ENCODE data around the gene LIN9. TPM values are rescaled to one million over a fixed set of nuclear protein-coding genes. Genes with fewer than 3 reads are reported as not detected.
"Not testable (repeated sequence)": the region's sequence is repeated elsewhere in the genome, so short reads cannot be mapped to it uniquely, and the experiment has no call there.

LIN9 gene
- total RNA-seq, 2 experiments from 2014 or later: 10.8 to 14.3 TPM

GRCh38 chr1:226277897-226278296 is 31.1 kb downstream of the LIN9 start:
- Mint-ChIP-seq H3K4me1 (no peaks in the 10 kb centered on the region), H3K27ac (no peak overlapping the region), H3K9me3 (ENCODE audit: low read depth) (no peaks in the 10 kb centered on the region), H3K4me3 (no peak overlapping the region), H3K36me3 (peaks cover 16% of the 10 kb centered on the region), H3K27me3 (no peaks in the 10 kb centered on the region)
- CTCF ChIA-PET: no interaction called here
- ATAC-seq: no peak
- DNase-seq: no peak

- ATAC-seq (no peak), DNase-seq (no peak)
- peaks cover 14% of the 10 kb centered on the region for H3K36me3 Mint-ChIP-seq
- no peak overlapping the region for H3K27ac Mint-ChIP-seq
- H3K9me3 Mint-ChIP-seq (ENCODE audit: low read depth): no peaks in the 10 kb centered on the region
- no peak overlapping the region for H3K4me3 Mint-ChIP-seq
- H3K27me3 Mint-ChIP-seq: no peaks in the 10 kb centered on the region
- CTCF ChIA-PET: no interaction called here
- H3K4me1 Mint-ChIP-seq: no peaks in the 10 kb centered on the region
Observed at GRCh38 chr1:226276987-226277386, 32.0 kb downstream of the LIN9 start.

DNA sequence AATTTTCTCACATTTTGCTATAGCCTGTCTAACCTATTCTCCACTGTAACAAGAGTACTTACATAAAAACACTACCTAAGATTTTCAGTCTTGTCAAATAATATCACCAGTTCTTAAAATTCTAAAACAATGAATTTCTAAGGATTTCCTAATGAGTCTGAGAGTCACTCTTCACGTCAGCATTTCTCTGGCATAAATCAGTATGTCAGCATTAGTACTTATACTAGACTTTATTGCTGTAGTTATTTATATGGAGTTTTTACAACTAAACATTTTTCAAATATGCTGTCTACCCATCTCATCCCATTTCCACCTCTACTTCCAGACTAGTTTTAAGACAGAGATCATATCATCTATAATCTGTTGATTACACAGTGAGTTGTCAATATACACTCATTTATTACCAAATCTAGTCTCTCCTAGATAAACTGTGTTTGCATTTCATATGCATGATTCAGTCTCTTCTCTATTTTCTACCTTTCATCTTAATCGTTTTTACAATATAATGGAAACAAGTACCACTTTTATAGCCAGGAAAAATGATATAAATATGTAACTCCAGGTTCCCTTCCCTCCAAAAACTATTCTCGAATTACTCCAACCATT is 32.8 kb downstream of the LIN9 start:
- ATAC-seq (no peak), DNase-seq (no peak)
- Mint-ChIP-seq H3K27me3 (no peaks in the 10 kb centered on the region), H3K4me1 (no peaks in the 10 kb centered on the region), H3K27ac (peak overlapping the region; percentile 20), H3K9me3 (ENCODE audit: low read depth) (no peaks in the 10 kb centered on the region), H3K4me3 (no peak overlapping the region), H3K36me3 (peaks cover 14% of the 10 kb centered on the region)
- CTCF ChIA-PET: no interaction called here

- DNase-seq (no peak), ATAC-seq (no peak)
- Mint-ChIP-seq H3K27ac (no peak overlapping the region), H3K9me3 (ENCODE audit: low read depth) (no peaks in the 10 kb centered on the region), H3K27me3 (no peaks in the 10 kb centered on the region), H3K4me1 (no peaks in the 10 kb centered on the region), H3K4me3 (no peak overlapping the region), H3K36me3 (peaks cover 13% of the 10 kb centered on the region)
- CTCF ChIA-PET: no interaction called here
Observed at GRCh38 chr1:226274138-226274537, 34.8 kb downstream of the LIN9 start.

DNA sequence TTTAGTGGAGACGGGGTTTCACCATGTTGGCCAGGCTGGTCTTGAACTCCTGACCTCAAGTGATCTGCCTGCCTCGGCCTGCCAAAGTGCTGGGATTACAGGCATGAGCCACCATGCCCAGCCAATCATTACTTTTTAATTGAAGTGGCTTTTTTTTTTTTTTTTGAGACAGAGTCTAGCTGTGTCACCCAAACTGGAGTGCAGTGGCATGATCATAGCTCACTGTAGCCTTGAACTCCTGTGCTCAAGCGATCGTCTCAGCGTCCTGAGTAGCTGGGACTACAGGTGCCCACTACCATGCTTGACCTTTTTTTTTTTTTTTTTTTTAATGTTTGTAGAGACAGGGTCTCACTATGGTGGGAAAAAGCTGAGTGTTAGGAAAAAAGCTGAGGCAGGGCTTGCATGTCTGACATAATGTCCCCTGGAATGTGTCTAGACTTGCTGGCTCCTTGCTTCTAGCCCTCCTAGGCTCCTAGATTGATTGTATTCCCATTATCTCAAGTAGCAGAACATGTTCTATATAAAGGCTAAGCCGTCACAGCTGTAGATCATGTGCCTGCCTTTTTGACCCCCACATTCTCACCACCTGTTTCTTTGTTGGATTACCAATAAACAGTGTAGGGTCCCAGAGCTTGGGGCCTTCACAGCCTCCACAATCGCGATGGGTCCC is 36.6 kb downstream of the LIN9 start:
- CTCF ChIA-PET; H3K9me3 Mint-ChIP-seq (ENCODE audit: low read depth); H3K4me3 Mint-ChIP-seq; ATAC-seq; H3K27me3 Mint-ChIP-seq; H3K4me1 Mint-ChIP-seq; H3K27ac Mint-ChIP-seq; DNase-seq: not testable (repeated sequence)
- peaks cover 21% of the 10 kb centered on the region for H3K36me3 Mint-ChIP-seq

DNA sequence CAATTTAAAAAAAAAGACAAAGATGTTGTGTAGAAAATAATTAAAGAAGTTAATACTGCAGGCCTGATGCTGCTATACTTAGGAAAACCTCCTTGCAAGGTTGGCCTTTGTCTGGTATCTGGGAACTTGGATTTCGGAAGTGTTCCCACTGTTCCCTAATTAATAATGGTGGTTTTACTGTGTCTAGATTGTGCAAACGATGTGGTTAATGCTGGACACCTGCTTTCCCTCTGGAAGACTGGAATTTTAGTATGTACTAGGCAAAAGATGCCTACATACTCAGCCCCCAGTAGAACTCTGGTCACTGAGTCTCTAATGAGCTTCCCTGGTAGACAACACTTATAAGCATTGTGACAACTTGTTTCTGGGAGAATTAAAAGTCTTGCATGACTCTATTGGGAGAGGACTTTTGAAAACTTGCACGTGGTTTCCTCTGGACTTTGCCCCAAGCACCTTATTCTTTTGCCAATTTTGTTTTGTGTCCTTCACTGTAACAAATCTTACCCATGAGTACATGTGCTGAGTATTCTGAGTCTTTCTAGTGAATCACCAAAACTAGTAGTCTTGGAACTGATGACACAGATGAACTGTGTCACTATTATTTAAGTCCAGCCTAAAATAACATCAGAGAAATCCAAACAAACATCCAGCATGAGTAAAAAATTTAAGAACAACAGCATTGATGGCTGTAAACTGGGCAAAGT is 40.4 kb downstream of the LIN9 start:
- ATAC-seq: no peak
- DNase-seq: no peak
- Mint-ChIP-seq H3K27ac (no peak overlapping the region), H3K36me3 (peaks cover 17% of the 10 kb centered on the region), H3K4me3 (no peak overlapping the region), H3K27me3 (no peaks in the 10 kb centered on the region), H3K9me3 (ENCODE audit: low read depth) (no peaks in the 10 kb centered on the region), H3K4me1 (no peaks in the 10 kb centered on the region)
- CTCF ChIA-PET: interaction anchor here (1.2 kb wide), 1 partner anchor 38 kb away, joined by 3 read pairs; no protein-coding TSS in a partner anchor

- Mint-ChIP-seq H3K27ac (no peak overlapping the region), H3K4me1 (no peaks in the 10 kb centered on the region), H3K36me3 (peaks cover 47% of the 10 kb centered on the region), H3K9me3 (ENCODE audit: low read depth) (peaks cover 10% of the 10 kb centered on the region), H3K4me3 (no peak overlapping the region), H3K27me3 (no peaks in the 10 kb centered on the region)
- CTCF ChIA-PET: no interaction called here
- DNase-seq (no peak), ATAC-seq (no peak)
Observed at GRCh38 chr1:226261818-226262217, 47.1 kb downstream of the LIN9 start.

DNA sequence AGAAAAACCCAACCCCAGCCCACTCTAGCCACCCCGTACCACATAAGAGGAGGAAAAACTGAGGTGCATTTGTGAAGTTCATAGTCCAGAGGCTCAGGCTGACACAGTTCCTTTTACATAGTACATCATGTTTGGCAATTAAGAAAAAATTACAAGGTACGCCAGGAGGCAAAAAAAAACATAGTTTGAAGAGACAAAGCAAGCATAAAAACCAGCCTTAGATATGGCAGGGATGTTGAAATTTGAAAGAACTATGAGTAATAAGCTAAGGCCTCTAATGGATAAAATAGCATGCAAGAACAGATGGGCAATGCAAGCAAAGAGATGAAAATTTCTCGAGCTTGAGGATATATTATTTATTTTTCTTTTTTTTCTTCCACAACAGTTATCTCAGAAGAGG is 53.6 kb downstream of the LIN9 start:
- no peak for DNase-seq
- no peak for ATAC-seq
- Mint-ChIP-seq H3K27me3 (no peaks in the 10 kb centered on the region), H3K4me3 (no peak overlapping the region), H3K4me1 (no peaks in the 10 kb centered on the region), H3K36me3 (peaks cover 22% of the 10 kb centered on the region), H3K27ac (no peak overlapping the region), H3K9me3 (ENCODE audit: low read depth) (peaks cover 10% of the 10 kb centered on the region)
- CTCF ChIA-PET: no interaction called here

DNA sequence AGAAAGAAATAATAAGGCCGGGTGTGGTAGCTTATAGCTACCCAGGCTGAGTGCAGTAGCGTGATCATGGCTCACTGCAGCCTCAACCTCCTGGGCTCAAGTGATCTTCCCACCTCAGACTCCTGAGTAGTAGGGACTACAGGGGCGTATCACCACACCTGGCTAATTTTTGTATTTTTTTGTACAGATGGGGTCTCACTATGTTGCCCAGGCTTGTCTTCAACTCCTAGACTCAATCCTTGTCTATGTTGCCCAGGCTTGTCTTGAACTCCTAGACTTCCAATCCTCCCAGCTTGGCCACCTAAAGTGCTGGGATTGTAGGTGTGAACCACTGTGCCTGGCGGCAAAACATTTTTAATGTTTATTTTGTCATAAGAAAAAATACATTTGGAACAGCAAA is 55.0 kb downstream of the LIN9 start:
- H3K9me3 Mint-ChIP-seq (ENCODE audit: low read depth): no peaks in the 10 kb centered on the region
- peaks cover 15% of the 10 kb centered on the region for H3K36me3 Mint-ChIP-seq
- DNase-seq (no peak), ATAC-seq (no peak)
- CTCF ChIA-PET: no interaction called here
- H3K27ac Mint-ChIP-seq: no peak overlapping the region
- no peaks in the 10 kb centered on the region for H3K4me1 Mint-ChIP-seq
- no peaks in the 10 kb centered on the region for H3K27me3 Mint-ChIP-seq
- no peak overlapping the region for H3K4me3 Mint-ChIP-seq

DNA sequence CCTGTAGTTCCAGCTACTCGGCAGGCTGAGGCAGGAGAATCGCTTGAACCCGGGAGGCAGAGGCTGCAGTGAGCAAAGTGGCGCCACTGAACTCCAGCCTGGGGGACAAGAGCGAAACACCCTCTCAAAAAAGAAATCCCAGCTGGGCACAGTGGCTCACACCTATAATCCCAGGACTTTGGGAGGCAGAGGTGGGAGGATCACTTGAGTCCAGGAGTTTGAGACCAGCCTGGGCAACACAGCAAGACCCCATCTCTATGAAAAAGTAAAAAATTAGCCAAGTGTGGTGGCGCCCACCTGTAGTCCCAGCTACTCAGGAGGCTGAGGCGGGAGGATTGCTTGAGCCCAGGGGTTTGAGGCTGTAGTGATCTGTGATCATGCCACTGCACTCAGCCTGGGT is 56.1 kb downstream of the LIN9 start:
- not testable (repeated sequence) for H3K27me3 Mint-ChIP-seq; ATAC-seq; H3K4me3 Mint-ChIP-seq; DNase-seq; H3K9me3 Mint-ChIP-seq (ENCODE audit: low read depth); H3K4me1 Mint-ChIP-seq; H3K27ac Mint-ChIP-seq
- CTCF ChIA-PET: interaction anchor here (0.7 to 1.1 kb wide), 2 partner anchors 29 to 388 kb away, joined by 3 read pairs; no protein-coding TSS in a partner anchor
- H3K36me3 Mint-ChIP-seq: peaks cover 18% of the 10 kb centered on the region

DNA sequence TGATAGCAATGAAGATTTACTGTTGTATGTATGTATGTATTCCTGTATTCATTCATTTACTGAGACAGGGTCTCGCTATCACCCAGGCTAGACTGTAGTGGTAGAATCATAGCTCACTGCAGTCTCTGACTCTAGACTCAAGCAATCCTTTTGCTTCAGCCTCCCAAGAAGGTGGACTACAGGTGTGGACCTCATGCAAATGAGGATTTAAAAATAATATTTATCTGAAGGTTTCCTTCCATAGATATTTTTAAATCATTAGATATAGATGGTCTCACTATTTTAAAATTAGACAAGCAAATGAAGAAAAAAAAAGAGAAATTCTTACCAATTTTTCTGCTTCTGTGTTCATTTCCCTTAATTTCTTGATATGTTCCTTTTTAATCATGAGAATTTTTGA is 58.5 kb downstream of the LIN9 start:
- no peaks in the 10 kb centered on the region for H3K9me3 Mint-ChIP-seq (ENCODE audit: low read depth)
- H3K36me3 Mint-ChIP-seq: peaks cover 18% of the 10 kb centered on the region
- H3K4me1 Mint-ChIP-seq: no peaks in the 10 kb centered on the region
- ATAC-seq: no peak
- no peak overlapping the region for H3K4me3 Mint-ChIP-seq
- no peaks in the 10 kb centered on the region for H3K27me3 Mint-ChIP-seq
- DNase-seq: no peak
- H3K27ac Mint-ChIP-seq: no peak overlapping the region
- CTCF ChIA-PET: no interaction called here

DNA sequence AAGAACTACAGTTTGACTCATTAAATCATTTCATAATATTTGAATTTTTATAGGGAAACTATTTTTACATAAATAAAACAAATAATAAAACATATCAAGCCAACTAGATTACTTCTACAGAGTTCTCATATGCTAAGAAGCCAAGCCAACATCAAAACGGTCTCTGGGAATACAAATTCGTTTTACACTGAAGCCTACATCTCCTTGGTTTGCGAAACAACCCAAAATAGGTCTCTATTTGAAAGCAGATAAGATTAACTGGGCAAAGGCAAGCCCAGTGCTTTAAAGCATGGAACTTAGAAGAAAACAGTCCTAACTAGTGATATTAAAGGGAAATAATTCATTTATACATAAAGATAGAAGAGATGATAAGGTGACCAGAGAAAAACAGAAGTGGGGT is 60.2 kb downstream of the LIN9 start:
- Mint-ChIP-seq H3K4me3 (no peak overlapping the region), H3K27me3 (no peaks in the 10 kb centered on the region), H3K4me1 (no peaks in the 10 kb centered on the region), H3K27ac (no peak overlapping the region), H3K36me3 (peaks cover 22% of the 10 kb centered on the region), H3K9me3 (ENCODE audit: low read depth) (no peaks in the 10 kb centered on the region)
- CTCF ChIA-PET: no interaction called here
- ATAC-seq (no peak), DNase-seq (no peak)

DNA sequence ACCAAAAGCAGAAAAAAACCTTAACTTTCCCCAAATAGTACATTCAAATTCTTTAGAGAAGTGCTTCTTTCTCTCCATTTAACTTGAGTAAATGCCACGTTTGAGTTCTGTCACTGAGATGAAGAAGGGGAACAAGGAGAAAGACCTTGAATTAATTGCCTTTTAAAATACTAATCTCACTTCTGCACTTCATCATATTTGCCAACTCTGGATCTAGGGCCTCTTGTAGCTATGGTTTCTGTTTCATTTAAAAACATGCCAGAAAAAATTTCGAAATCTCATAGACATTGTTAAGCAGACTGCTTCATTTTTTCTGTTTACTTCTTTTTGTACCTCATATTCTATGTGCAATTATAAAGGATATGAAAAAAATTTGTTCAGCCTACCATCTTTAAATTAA is 60.9 kb downstream of the LIN9 start:
- H3K9me3 Mint-ChIP-seq (ENCODE audit: low read depth): no peaks in the 10 kb centered on the region
- no peak overlapping the region for H3K27ac Mint-ChIP-seq
- peaks cover 22% of the 10 kb centered on the region for H3K36me3 Mint-ChIP-seq
- H3K4me3 Mint-ChIP-seq: no peak overlapping the region
- DNase-seq (no peak), ATAC-seq (no peak)
- H3K27me3 Mint-ChIP-seq: no peaks in the 10 kb centered on the region
- CTCF ChIA-PET: interaction anchor here (0.9 kb wide), 1 partner anchor 85 kb away, joined by 4 read pairs; no protein-coding TSS in a partner anchor
- no peaks in the 10 kb centered on the region for H3K4me1 Mint-ChIP-seq

GRCh38 chr1:226239421-226239820 is 69.5 kb downstream of the LIN9 start:
- H3K9me3 Mint-ChIP-seq (ENCODE audit: low read depth): no peaks in the 10 kb centered on the region
- H3K4me1 Mint-ChIP-seq: no peaks in the 10 kb centered on the region
- ATAC-seq (no peak), DNase-seq (no peak)
- H3K27ac Mint-ChIP-seq: no peak overlapping the region
- no peak overlapping the region for H3K4me3 Mint-ChIP-seq
- CTCF ChIA-PET: interaction anchor here (0.6 to 1.1 kb wide), 3 partner anchors 39 to 56 kb away, joined by 3 read pairs; no protein-coding TSS in a partner anchor
- H3K27me3 Mint-ChIP-seq: no peaks in the 10 kb centered on the region
- peaks cover 18% of the 10 kb centered on the region for H3K36me3 Mint-ChIP-seq
